Pons (tissue), 1 donor: Measurements from ENCODE around the gene MOSPD2.

ENCODE experiments used
- DNase-seq: peaks from one replicate; pipeline ENCODE4 v3.0.0-alpha.2; 2016; ENCODE audit warnings: low spot score

The MOSPD2 gene

GRCh38 chrX:14915596-14915995, 42.4 kb downstream of the MOSPD2 start:
- DNase-seq = no peak

GRCh38 chrX:14916017-14916674, 42.9 kb downstream of the MOSPD2 start:
- no peak for DNase-seq

GRCh38 chrX:14919407-14919806, 46.2 kb downstream of the MOSPD2 start:
- no peak for DNase-seq

GRCh38 chrX:14920196-14920595, 47.0 kb downstream of the MOSPD2 start:
- DNase-seq = no peak

GRCh38 chrX:14922437-14922836, 49.2 kb downstream of the MOSPD2 start:
- DNase-seq = no peak

GRCh38 chrX:14923761-14924160, 50.5 kb downstream of the MOSPD2 start:
- no peak for DNase-seq

GRCh38 chrX:14926471-14926870, 53.2 kb downstream of the MOSPD2 start:
- no peak for DNase-seq

GRCh38 chrX:14927401-14927800, 54.2 kb downstream of the MOSPD2 start:
- DNase-seq = no peak

- no peak for DNase-seq
These were observed 57.4 kb downstream of the MOSPD2 start for GRCh38 chrX:14930663-14931062.

GRCh38 chrX:14932136-14932535, 58.9 kb downstream of the MOSPD2 start:
- no peak for DNase-seq

GRCh38 chrX:14934423-14934822, 61.2 kb downstream of the MOSPD2 start:
- DNase-seq = no peak

GRCh38 chrX:14936561-14936960, 63.3 kb downstream of the MOSPD2 start:
- DNase-seq = no peak

GRCh38 chrX:14939644-14940043, 66.4 kb downstream of the MOSPD2 start:
- DNase-seq = no peak

GRCh38 chrX:14941301-14941700, 68.1 kb downstream of the MOSPD2 start:
- peak; percentile 30 for DNase-seq

- no peak for DNase-seq
These were observed 69.1 kb downstream of the MOSPD2 start for GRCh38 chrX:14942341-14942740.

- DNase-seq = no peak
These were observed 70.7 kb downstream of the MOSPD2 start for GRCh38 chrX:14943962-14944361.

- no peak for DNase-seq
These were observed 73.5 kb downstream of the MOSPD2 start for GRCh38 chrX:14946606-14947155.

- DNase-seq = no peak
These were observed 75.5 kb downstream of the MOSPD2 start for GRCh38 chrX:14948691-14949090.

- DNase-seq = no peak
These were observed 83.8 kb downstream of the MOSPD2 start for GRCh38 chrX:14956813-14957582.

- no peak for DNase-seq
These were observed 90.4 kb downstream of the MOSPD2 start for GRCh38 chrX:14963447-14964236.

GRCh38 chrX:14964500-14964899, 91.3 kb downstream of the MOSPD2 start:
- DNase-seq = no peak
